Erythroblast (primary cell): Measurements from ENCODE around the gene CMBL.
"Not testable (repeated sequence)": the region's sequence is repeated elsewhere in the genome, so short reads cannot be mapped to it uniquely, and the experiment has no call there.

ENCODE experiments used
- DNase-seq, 2 experiments: peaks; one replicate each; lab custom pipeline; 2025; lab: John Stamatoyannopoulos, UW
- GATA1 ChIP-seq: IDR thresholded peaks from 2 replicates; pipeline ENCODE4 v1.6.1; 2011; ENCODE audit warnings: low read depth, mild to moderate bottlenecking, control low read depth, low read length, moderate library complexity
- POLR2A ChIP-seq: IDR thresholded peaks from 2 replicates; pipeline ENCODE4 v1.6.1; 2011; ENCODE audit warnings: mild to moderate bottlenecking, low read length

The CMBL gene

GRCh38 chr5:10276691-10277090 lies 31.0 kb downstream of the CMBL start:
- TF ChIP-seq POLR2A (no peak), GATA1 (no peak)
- no peak for DNase-seq

DNA sequence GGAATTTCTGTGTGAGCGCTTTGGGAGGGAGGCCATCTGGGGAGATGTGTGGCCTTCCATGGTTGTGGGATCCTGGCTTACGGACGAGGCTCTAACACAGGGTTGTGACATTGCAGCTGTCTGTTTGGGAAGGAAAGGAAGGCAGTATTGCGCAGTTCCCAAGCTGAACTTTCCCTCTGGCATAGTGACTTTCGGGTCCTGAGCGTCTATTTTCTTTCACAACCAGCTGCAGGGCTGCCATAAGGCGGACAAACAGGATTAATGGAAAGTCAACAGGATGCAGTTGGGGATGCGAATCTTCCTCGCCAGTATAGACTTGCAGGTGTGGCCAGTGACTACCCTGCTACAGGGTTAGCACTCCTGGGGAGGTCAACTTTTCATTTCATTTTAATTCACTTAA lies 31.7 kb downstream of the CMBL start:
- DNase-seq: no peak
- no peak for TF ChIP-seq GATA1

- DNase-seq: no peak
- TF ChIP-seq GATA1: no peak
- TF ChIP-seq POLR2A: no peak
These were observed 32.2 kb downstream of the CMBL start for GRCh38 chr5:10275460-10275859.

DNA sequence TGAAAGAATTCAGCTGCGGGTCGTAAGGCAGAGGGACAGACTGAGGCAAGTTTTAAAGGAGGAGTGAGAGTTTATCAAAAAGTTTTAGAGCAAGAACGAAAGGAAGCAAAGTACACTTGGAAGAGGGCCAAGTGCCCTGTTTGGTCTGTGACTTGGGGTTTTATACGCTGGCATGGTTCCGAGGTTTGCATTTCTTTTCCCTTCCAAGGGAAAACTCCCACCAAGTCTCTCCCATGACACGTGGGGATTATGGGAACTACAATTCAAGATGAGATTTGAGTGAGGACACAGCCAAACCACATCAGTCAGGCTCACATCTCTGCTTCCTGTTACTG lies 34.9 kb downstream of the CMBL start:
- not testable (repeated sequence) for DNase-seq

DNA sequence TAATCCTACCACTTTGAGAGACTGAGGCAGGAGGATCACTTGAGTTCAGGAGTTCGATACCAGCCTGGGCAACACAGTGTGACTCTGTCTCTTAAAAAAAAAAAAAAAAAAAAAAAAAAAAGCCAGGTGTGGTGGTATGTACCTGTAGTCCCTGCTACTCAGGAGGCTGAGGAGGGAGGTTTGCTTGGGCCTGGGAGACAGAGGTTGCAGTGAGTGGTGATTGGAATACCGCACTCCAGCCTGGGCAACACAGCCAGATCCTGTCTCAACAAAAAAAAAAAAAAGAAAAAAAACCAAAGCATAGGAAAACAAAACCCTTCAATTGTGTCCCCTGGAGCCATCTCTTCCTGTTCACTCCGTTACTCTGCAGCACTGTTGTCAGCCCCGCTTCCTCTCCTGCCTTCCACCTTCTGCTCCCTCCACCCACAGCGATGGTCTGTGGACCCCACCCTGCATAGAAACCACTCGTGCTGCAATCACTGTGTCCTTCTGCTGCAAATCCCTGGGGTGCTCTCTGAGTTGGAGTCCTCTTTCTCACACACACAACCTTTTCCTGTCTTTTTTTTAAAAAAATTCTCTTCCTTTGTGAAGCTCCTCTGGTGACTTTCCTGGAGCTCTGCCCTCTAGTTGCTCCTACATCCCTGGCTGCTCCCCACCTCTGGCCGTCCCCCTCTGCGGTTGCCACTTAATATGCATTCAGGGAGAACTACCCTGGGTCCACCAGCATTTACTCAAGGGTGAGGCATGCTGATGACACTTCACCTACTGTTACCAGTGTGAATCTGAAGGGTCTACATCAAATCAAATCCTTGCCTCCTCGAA lies 35.4 kb downstream of the CMBL start:
- no peak for TF ChIP-seq POLR2A
- no peak for TF ChIP-seq GATA1
- DNase-seq: no peak

DNA sequence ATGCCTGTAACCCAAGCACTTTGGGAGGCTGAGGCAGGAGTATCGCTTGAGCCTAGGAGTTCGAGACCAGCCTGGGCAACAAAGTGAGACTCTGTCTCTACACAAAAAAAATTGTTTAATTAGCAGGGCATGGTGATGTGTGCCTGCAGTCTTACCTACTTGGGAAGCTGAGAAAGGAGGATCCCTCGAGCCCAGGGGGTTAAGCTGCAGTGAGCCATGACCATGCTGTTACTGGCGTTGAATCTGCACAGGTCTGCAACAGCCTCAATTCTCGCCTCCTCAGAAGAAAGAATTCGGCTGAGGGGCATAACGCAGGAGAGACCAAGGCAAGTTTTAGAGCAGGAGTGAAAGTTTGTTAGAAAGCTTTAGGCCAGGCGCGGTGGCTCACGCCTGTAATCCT lies 39.6 kb downstream of the CMBL start:
- no peak for TF ChIP-seq GATA1
- TF ChIP-seq POLR2A: no peak

GRCh38 chr5:10266839-10267238 lies 40.9 kb downstream of the CMBL start:
- TF ChIP-seq POLR2A (no peak), GATA1 (no peak)

More for the DNA sequence above, 39.6 kb downstream of the CMBL start:
- no peak for DNase-seq

DNA sequence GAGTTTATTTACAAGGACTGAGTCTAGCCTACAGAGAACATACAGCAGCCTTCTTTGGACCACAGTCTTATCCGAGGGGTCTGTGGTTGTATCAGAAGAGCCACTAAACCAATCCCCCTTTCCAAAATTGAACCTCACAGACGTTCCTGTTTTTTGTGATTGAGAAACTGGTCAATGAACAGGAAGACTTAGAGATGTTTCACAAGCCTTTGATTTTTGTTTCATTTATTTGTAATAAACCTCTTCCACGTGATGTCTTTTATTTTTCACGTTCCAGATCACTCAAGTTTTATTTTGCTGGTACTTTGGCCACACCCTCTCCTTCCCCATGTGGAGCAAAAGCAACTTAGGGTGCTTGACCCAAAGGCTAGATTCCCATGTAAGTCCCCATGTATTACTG lies 41.6 kb downstream of the CMBL start:
- TF ChIP-seq POLR2A (no peak), GATA1 (no peak)
- DNase-seq: no peak

More at GRCh38 chr5:10266839-10267238, 40.9 kb downstream of the CMBL start:
- DNase-seq: peak in 1 of 2 experiments; percentile 26

- DNase-seq: no peak
- TF ChIP-seq POLR2A (no peak), GATA1 (no peak)
These were observed 42.2 kb downstream of the CMBL start for GRCh38 chr5:10265245-10266109.

DNA sequence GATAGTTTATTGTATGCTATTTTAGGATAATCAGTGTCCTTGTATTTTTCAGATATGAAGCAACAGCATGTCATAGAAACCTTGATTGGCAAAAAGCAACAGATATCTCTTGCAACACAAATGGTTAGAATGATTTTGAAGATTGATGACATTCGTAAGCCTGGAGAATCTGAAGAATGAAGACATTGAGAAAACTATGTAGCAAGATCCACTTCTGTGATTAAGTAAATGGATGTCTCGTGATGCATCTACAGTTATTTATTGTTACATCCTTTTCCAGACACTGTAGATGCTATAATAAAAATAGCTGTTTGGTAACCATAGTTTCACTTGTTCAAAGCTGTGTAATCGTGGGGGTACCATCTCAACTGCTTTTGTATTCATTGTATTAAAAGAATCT lies 43.1 kb downstream of the CMBL start:
- TF ChIP-seq POLR2A (no peak), GATA1 (no peak)
- DNase-seq: no peak

DNA sequence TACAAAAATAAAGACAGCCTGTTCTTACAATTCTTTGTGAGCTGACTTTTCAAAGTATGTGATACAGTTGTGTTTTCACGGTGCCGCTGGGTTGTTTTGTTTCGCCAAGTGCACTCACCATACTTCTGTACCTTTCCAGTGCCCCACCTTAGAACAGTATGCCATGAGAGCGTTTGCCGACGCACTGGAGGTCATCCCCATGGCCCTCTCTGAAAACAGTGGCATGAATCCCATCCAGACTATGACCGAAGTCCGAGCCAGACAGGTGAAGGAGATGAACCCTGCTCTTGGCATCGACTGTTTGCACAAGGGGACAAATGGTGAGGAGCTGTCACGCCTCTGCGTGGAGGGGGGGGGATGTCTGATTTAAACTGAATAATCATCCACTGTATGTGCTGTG lies 44.7 kb downstream of the CMBL start:
- TF ChIP-seq GATA1 (no peak), POLR2A (no peak)
- DNase-seq: no peak

GRCh38 chr5:10262121-10262774 lies 45.5 kb downstream of the CMBL start:
- no peak for TF ChIP-seq POLR2A
- TF ChIP-seq GATA1: no peak
- no peak for DNase-seq

GRCh38 chr5:10261065-10261464 lies 46.6 kb downstream of the CMBL start:
- DNase-seq: no peak
- TF ChIP-seq POLR2A: no peak
- TF ChIP-seq GATA1: no peak

GRCh38 chr5:10259899-10260298 lies 47.8 kb downstream of the CMBL start:
- TF ChIP-seq POLR2A: no peak
- TF ChIP-seq GATA1: no peak
- no peak for DNase-seq
